CD4-positive, alpha-beta memory T cell (primary cell): ENCODE measurements around the gene CD99. TPM values are rescaled to one million over a fixed set of nuclear protein-coding genes. Genes with fewer than 3 reads are reported as not detected.
"Not testable (repeated sequence)": the region's sequence is repeated elsewhere in the genome, so short reads cannot be mapped to it uniquely, and the experiment has no call there.

Experiments used
- CTCF ChIA-PET: fragments of 350-600 bp; sonication (Branson Sonifier 250); formaldehyde crosslinking; loops from one replicate; lab custom pipeline; 2021; ENCODE audit warnings: inconsistent platforms; ENCODE audit not compliant: partially characterized antibody; lab: Charles Lee
- POLR2A ChIA-PET: fragments of 350-600 bp; sonication (Branson Sonifier 250); formaldehyde crosslinking; loops from one replicate; lab custom pipeline; 2021; ENCODE audit not compliant: partially characterized antibody; lab: Charles Lee
- DNase-seq, 5 donors: peaks; one replicate each; pipeline versions ENCODE4 v3.0.0 to v3.0.0-alpha.2; 2020 to 2022; ENCODE audit warnings: mixed read lengths in 1 of 5
- H3K27ac ChIP-seq: one replicate; pipeline ENCODE4 v1.7.0; 2013; ENCODE audit warnings: low read depth, low read length
- H3K27me3 ChIP-seq: 2 replicates; pipeline ENCODE4 v1.7.0; 2013; ENCODE audit warnings: mild to moderate bottlenecking, low read length, moderate library complexity; ENCODE audit not compliant: insufficient read depth
- H3K36me3 ChIP-seq: 2 replicates; pipeline ENCODE4 v1.7.0; 2013; ENCODE audit warnings: mild to moderate bottlenecking, low read length, moderate library complexity; ENCODE audit not compliant: insufficient read depth
- H3K4me1 ChIP-seq: 2 replicates; pipeline ENCODE4 v1.7.0; 2013; ENCODE audit warnings: mild to moderate bottlenecking, low read length, moderate library complexity; ENCODE audit not compliant: insufficient read depth
- H3K4me3 ChIP-seq, 2 donors: one replicate each; pipeline ENCODE4 v1.7.0; 2013; ENCODE audit warnings: low read length in 2 of 2, mild to moderate bottlenecking in 1 of 2
- H3K9me3 ChIP-seq, 2 donors: one replicate each; pipeline ENCODE4 v1.7.0; 2013; ENCODE audit warnings: low read length in 2 of 2, control low read depth in 1 of 2; ENCODE audit not compliant: control insufficient read depth in 1 of 2
- H3K27ac Mint-ChIP-seq, 7 donors: one replicate each; pipeline ENCODE4 v1.8.0; 2020 to 2021; ENCODE audit warnings: mixed read lengths in 7 of 7, mild to moderate bottlenecking in 6 of 7, inconsistent platforms in 3 of 7, moderate library complexity in 3 of 7
- H3K27me3 Mint-ChIP-seq, 2 donors: one replicate each; pipeline ENCODE4 v1.8.0; 2020 to 2021; ENCODE audit warnings: mixed read lengths in 2 of 2
- H3K36me3 Mint-ChIP-seq, 2 donors: one replicate each; pipeline ENCODE4 v1.8.0; 2020 to 2021; ENCODE audit warnings: mixed read lengths in 2 of 2, inconsistent platforms in 1 of 2, mild to moderate bottlenecking in 1 of 2
- H3K4me1 Mint-ChIP-seq, 4 donors: one replicate each; pipeline ENCODE4 v1.8.0; 2020 to 2021; ENCODE audit warnings: mixed read lengths in 4 of 4, mild to moderate bottlenecking in 1 of 4
- H3K4me3 Mint-ChIP-seq, 8 donors: one replicate each; pipeline ENCODE4 v1.8.0; 2020 to 2021; ENCODE audit warnings: mixed read lengths in 8 of 8, mild to moderate bottlenecking in 7 of 8, moderate library complexity in 6 of 8, inconsistent platforms in 3 of 8
- H3K9me3 Mint-ChIP-seq, 8 donors: one replicate each; pipeline ENCODE4 v1.8.0; 2020 to 2021; ENCODE audit warnings: mixed read lengths in 8 of 8, mild to moderate bottlenecking in 5 of 8, inconsistent platforms in 3 of 8, moderate library complexity in 1 of 8
- intact Hi-C: fragments of 100-400 bp; cut with micrococcal nuclease; formaldehyde crosslinking; loops from one replicate; pipeline ENCODE4 v1.15.1; 2023
- polyA plus RNA-seq, 2 donors: library from polyadenylated mRNA; unstranded; fragments of 300-500 nt; fragmentation: Illumina TruSeq; gene quantifications; one replicate each; pipeline ENCODE4 v1.2.3, GENCODE V29; 2021
- total RNA-seq, 2 experiments: library from RNA; stranded (reverse); gene quantifications; one replicate each; pipeline ENCODE4 v1.2.3, GENCODE V29; 2021

The CD99 gene
- total and polyA plus RNA-seq, 4 experiments from 2014 or later = 283 to 400 (median 339) TPM

DNA sequence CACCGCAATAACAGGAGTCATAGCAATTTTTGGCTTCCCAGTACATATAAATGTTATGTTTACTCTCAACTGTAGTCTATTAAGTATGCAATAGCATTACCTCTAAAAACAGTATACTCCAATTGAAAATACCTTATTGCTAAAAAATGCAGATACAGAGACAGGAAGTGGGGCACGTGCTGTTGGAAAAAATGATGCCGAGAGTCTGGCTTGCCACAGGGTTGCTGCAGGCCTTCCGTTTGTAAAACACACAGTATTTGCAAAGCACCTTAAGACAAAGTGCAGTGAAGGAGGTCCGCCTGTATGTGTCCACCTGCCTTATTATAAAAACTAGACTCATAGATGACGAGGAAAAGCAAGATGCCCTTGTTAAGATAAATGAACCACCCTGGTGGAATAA lies 23.5 kb downstream of the CD99 start:
- Mint-ChIP-seq H3K4me3 (peak overlapping the region in 2 of 8 donors; percentile 8 to 22), H3K27ac (peak overlapping the region in 1 of 7 donors; percentile 80), H3K36me3 (peaks cover 42 to 65% of the 10 kb centered on the region in 2 donors), H3K9me3 (no peaks in the 10 kb centered on the region), H3K27me3 (no peaks in the 10 kb centered on the region), H3K4me1 (peaks cover 21 to 35% (median 34%) of the 10 kb centered on the region in 4 donors)
- H3K36me3 ChIP-seq = peaks cover 52% of the 10 kb centered on the region
- peaks cover 39% of the 10 kb centered on the region for H3K4me1 ChIP-seq
- intact Hi-C loops = no loop called here
- ChIA-PET POLR2A (no interaction called here), CTCF (no interaction called here)
- no peak overlapping the region for H3K27ac ChIP-seq
- DNase-seq = peak in 1 of 5 donors; percentile 66
- H3K4me3 ChIP-seq = no peak overlapping the region
- H3K9me3 ChIP-seq = no peaks in the 10 kb centered on the region
- H3K27me3 ChIP-seq = no peaks in the 10 kb centered on the region

DNA sequence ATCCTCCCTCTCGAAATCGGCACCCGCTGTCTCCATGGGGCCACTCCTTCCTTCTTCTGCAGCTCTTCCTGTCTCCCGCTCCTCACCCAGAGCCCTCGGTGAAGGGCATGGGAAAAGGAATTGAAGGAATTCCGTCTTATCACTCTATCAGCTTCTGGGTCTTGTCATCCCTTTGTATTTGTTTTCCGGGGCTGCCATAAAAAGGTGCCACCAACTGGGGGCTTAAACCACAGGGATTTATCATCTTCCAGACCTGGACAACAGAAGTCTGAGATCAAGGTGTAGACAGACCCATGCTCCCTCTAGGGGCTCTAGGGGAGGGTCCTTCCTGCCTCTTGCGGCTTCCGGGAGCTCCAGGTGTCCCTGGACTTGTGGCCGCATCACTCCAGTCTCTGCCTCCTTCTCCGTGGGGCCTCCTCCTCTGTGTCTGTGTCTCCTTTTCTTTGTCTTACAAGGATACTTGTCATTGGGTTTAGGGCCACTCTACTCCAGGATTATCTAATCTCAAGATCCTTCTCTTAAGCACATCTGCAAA lies 24.0 kb downstream of the CD99 start:
- Histone ChIP-seq H3K4me1 (peaks cover 33% of the 10 kb centered on the region), H3K4me3 (no peak overlapping the region), H3K27me3 (no peaks in the 10 kb centered on the region), H3K27ac (no peak overlapping the region), H3K9me3 (no peaks in the 10 kb centered on the region), H3K36me3 (peaks cover 56% of the 10 kb centered on the region)
- POLR2A ChIA-PET = no interaction called here
- peak overlapping the region in 1 of 8 donors; percentile 34 for H3K4me3 Mint-ChIP-seq
- DNase-seq = no peak
- peaks cover 48 to 70% of the 10 kb centered on the region in 2 donors for H3K36me3 Mint-ChIP-seq
- H3K27ac Mint-ChIP-seq = peak overlapping the region in 2 of 7 donors; percentile 22 to 59
- intact Hi-C loops = no loop called here
- CTCF ChIA-PET = no interaction called here
- no peaks in the 10 kb centered on the region for H3K9me3 Mint-ChIP-seq
- no peaks in the 10 kb centered on the region for H3K27me3 Mint-ChIP-seq
- peaks cover 15 to 30% (median 28%) of the 10 kb centered on the region in 4 donors for H3K4me1 Mint-ChIP-seq

- ChIA-PET CTCF (no interaction called here), POLR2A (no interaction called here)
- Mint-ChIP-seq H3K4me3 (no peak overlapping the region), H3K4me1 (peaks cover 5 to 23% (median 17%) of the 10 kb centered on the region in 4 donors), H3K36me3 (peaks cover 56 to 68% of the 10 kb centered on the region in 2 donors), H3K27me3 (no peaks in the 10 kb centered on the region), H3K9me3 (no peaks in the 10 kb centered on the region), H3K27ac (peak overlapping the region in 3 of 7 donors; percentile 57 to 78 (median 71))
- Histone ChIP-seq H3K27me3 (no peaks in the 10 kb centered on the region), H3K4me1 (peaks cover 26% of the 10 kb centered on the region), H3K36me3 (peaks cover 61% of the 10 kb centered on the region), H3K4me3 (no peak overlapping the region), H3K27ac (no peak overlapping the region), H3K9me3 (no peaks in the 10 kb centered on the region)
- intact Hi-C loops = no loop called here
- no peak for DNase-seq
Observed at GRCh38 chrX:2717312-2717711, 26.2 kb downstream of the CD99 start.

- H3K4me3 ChIP-seq = no peak overlapping the region
- DNase-seq = no peak
- POLR2A ChIA-PET = no interaction called here
- H3K27ac Mint-ChIP-seq = no peak overlapping the region
- no peaks in the 10 kb centered on the region for H3K9me3 Mint-ChIP-seq
- peaks cover 66 to 80% of the 10 kb centered on the region in 2 donors for H3K36me3 Mint-ChIP-seq
- H3K9me3 ChIP-seq = no peaks in the 10 kb centered on the region
- H3K27me3 ChIP-seq = no peaks in the 10 kb centered on the region
- intact Hi-C loops = no loop called here
- no peaks in the 10 kb centered on the region for H3K27me3 Mint-ChIP-seq
- peaks cover 13% of the 10 kb centered on the region for H3K4me1 ChIP-seq
- H3K36me3 ChIP-seq = peaks cover 65% of the 10 kb centered on the region
- no peak overlapping the region for H3K27ac ChIP-seq
- CTCF ChIA-PET = no interaction called here
- no peak overlapping the region for H3K4me3 Mint-ChIP-seq
- peaks cover 5 to 22% (median 15%) of the 10 kb centered on the region in 4 donors for H3K4me1 Mint-ChIP-seq
Observed at GRCh38 chrX:2718821-2719220, 27.7 kb downstream of the CD99 start.

DNA sequence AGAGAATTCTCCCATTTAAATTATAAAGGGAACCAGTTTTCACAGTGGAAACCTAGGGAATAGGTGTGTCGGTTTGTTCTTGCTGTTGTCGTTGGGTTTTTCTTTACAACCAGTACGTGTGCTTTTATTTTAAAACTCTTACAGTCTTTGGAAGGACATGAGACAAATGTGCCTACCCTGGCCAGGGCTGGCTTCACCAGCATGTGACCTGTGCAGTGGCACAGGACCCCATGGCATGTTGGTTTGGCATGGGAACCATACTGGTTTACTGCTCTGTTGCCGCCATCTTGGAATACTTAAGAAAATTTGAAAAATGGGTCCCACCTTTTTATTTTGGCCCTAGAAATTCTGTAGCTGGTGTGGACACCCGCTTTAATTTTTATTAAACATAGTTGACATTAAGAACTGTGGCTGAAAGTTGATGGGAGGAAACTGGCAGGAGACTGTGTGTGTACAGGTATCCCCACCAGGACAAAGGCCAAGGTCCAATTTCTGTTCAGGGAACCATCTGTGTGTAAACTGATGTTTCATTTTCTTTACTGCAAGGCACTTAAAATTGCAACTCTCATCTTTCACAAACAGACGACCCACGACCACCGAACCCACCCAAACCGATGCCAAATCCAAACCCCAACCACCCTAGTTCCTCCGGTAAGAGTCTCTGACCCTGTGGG lies 28.8 kb downstream of the CD99 start:
- H3K36me3 Mint-ChIP-seq = peaks cover 64 to 76% of the 10 kb centered on the region in 2 donors
- Histone ChIP-seq H3K4me1 (peaks cover 4% of the 10 kb centered on the region), H3K27ac (no peak overlapping the region), H3K9me3 (no peaks in the 10 kb centered on the region), H3K36me3 (peaks cover 65% of the 10 kb centered on the region), H3K27me3 (no peaks in the 10 kb centered on the region), H3K4me3 (no peak overlapping the region)
- no peaks in the 10 kb centered on the region for H3K9me3 Mint-ChIP-seq
- POLR2A ChIA-PET = no interaction called here
- CTCF ChIA-PET = no interaction called here
- peaks cover 5 to 17% (median 10%) of the 10 kb centered on the region in 4 donors for H3K4me1 Mint-ChIP-seq
- no peak for DNase-seq
- H3K27ac Mint-ChIP-seq = peak overlapping the region in 1 of 7 donors; percentile 29
- intact Hi-C loops = no loop called here
- no peak overlapping the region for H3K4me3 Mint-ChIP-seq
- no peaks in the 10 kb centered on the region for H3K27me3 Mint-ChIP-seq

DNA sequence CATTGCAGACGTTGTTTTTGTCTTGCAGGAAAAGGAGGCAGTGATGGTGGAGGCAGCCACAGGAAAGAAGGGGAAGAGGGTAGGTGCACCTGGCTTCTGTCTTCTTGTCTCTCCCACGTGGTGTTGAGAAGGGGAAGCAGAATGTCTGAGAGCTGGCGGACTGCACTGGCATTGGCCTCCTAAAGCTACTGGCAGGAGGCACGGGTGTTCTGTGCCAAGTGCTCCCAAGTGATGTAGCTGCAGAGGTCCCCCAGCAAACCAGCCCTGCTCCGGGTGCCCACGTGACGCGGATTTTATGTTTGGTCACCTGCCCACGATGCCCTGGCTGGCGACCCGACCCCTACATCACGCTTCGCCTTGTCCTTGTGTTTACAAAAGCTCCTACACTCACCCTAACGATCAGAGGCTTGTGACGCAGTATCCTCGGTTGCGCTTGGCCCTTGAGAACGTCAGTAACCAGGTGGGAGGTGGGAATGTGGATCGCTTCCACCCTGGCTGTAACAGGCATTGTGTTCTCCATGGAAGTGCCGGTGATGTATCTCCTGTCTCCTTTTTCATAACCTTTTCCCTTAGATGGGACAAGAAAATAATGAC lies 32.3 kb downstream of the CD99 start:
- CTCF ChIA-PET = no interaction called here
- no peaks in the 10 kb centered on the region for H3K4me1 ChIP-seq
- Mint-ChIP-seq H3K4me1 (peaks cover 0 to 7% (median 2%) of the 10 kb centered on the region in 4 donors), H3K27me3 (no peaks in the 10 kb centered on the region), H3K9me3 (no peaks in the 10 kb centered on the region), H3K4me3 (no peak overlapping the region), H3K27ac (peak overlapping the region in 2 of 7 donors; percentile 74 to 91), H3K36me3 (peaks cover 57 to 65% of the 10 kb centered on the region in 2 donors)
- no peak for DNase-seq
- H3K9me3 ChIP-seq = no peaks in the 10 kb centered on the region
- no peaks in the 10 kb centered on the region for H3K27me3 ChIP-seq
- no peak overlapping the region for H3K4me3 ChIP-seq
- intact Hi-C loops = no loop called here
- no peak overlapping the region for H3K27ac ChIP-seq
- POLR2A ChIA-PET = no interaction called here
- H3K36me3 ChIP-seq = peaks cover 64% of the 10 kb centered on the region

DNA sequence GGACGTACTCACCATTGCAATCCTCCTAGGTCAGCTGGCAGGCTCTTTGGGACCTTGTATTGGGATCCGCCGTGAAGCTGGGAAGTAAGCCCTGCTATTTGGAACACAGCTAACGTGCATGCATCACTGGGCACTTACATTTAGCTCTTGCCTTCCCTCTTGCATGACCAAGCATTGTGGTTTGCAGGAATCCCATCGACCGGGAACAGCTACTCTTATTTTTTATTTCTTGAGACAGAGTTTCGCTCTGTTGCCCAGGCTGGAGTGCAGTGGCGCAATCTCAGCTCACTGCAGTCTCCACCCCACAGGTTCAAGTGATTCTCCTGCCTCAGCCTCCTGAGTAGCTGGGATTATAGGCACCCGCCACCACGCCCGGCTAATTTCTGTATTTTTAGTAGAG lies 36.2 kb downstream of the CD99 start:
- H3K4me3 Mint-ChIP-seq, H3K27me3 ChIP-seq, POLR2A ChIA-PET, H3K9me3 Mint-ChIP-seq, H3K4me1 Mint-ChIP-seq, H3K9me3 ChIP-seq, H3K4me3 ChIP-seq, H3K4me1 ChIP-seq, H3K27ac ChIP-seq, H3K27me3 Mint-ChIP-seq, DNase-seq, CTCF ChIA-PET: not testable (repeated sequence)
- H3K27ac Mint-ChIP-seq = peak overlapping the region in 1 of 7 donors; percentile 13
- peaks cover 49 to 64% of the 10 kb centered on the region in 2 donors for H3K36me3 Mint-ChIP-seq
- peaks cover 63% of the 10 kb centered on the region for H3K36me3 ChIP-seq
- intact Hi-C loops = loop anchor here (5.0 kb wide), 1 partner anchor 35 kb away; the partner anchor contains the start of gene CD99
